LHCN-M2 (cell line): ENCODE results near the gene GOLGA6L7. TPM values are rescaled to one million over a fixed set of nuclear protein-coding genes. Genes with fewer than 3 reads are reported as not detected.
"Not testable (repeated sequence)": the region's sequence is repeated elsewhere in the genome, so short reads cannot be mapped to it uniquely, and the experiment has no call there.

Source experiments
- DNase-seq: peaks from one replicate; pipeline ENCODE4 v3.0.0-alpha.2; 2012; ENCODE audit warnings: low read depth
- total RNA-seq: library from RNA; depleted of rRNA; stranded (reverse); fragments of >200 nt; gene quantifications from 2 replicates; pipeline ENCODE4 v1.2.3, GENCODE V29; 2014

The GOLGA6L7 gene
- total RNA-seq, 1 experiment from 2014 or later = not detected

DNA sequence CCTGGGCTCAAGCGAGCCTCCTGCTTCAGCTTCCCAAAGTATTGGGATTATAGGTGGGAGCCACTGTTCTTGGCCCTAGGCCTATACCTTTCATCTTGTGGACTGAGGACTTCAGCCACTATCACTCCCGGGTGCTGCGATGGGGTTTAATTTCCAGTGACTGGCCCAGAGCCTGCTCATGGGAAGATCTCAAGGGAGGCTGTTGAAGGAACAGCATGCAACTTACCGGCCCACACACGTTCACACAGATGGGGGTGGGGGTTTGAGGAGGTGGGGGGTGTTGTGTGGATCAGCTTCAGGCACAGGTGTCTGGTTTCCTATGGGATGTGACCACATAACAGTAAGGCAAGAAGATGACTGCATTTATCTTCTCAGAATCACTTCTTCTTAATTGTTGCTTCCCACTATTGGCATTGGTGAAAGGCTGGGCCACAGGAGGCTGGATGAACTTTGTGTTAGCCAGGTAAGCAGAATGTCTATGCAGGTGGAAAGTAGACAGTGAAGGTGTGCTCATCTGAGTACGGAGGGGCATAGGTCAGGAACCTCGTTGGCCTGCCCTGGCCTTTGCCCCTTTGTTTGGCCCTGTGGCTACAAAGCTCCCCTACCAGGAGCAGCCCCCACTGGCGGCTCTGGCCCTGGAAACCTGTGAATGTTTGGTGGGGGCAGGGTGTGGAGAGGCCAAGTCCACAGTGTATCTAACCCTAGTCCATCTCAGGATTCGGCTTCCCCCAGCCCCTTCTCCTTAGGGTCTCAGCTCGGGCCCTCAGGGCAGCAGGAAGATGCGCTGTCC, 35.9 kb upstream of the GOLGA6L7 start:
- DNase-seq = no peak

DNA sequence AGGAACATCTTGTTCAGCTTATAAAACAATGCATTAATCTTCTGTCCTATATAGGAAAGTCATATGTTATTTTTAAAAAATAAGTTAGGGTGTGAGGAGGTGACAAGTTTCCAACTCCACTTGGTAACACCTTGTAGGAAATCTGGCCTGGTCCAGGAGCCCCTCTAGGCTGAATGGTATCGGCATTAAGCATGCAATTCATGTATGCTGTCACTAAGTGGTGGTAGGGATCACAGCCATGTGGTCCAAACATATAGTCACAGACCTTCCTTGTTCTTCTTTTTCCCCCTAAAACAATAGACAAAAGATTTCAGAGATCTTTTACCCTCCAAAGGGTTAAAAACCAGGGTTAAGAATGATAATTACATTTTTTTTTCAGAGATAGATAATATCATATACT, 33.2 kb upstream of the GOLGA6L7 start:
- DNase-seq = no peak

DNA sequence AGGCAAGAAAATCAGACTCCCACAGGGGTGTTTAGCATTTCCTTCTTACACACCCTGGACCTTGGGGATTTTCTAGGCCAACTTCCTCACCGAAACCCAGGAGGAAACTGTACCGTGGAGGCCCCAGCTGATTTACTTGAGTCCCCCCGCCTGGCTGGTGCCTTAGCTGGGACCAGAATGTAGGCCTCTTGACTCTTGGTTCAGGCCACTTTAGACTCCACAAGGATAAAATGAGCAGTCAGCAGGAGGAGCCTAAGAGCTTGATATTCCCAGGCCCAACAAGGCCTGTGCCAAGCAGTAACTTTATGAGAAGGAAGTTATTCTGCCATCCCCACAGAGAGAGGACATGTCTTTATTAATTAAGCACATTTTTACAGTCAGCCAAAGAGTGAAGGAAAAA, 32.7 kb upstream of the GOLGA6L7 start:
- DNase-seq = no peak

DNA sequence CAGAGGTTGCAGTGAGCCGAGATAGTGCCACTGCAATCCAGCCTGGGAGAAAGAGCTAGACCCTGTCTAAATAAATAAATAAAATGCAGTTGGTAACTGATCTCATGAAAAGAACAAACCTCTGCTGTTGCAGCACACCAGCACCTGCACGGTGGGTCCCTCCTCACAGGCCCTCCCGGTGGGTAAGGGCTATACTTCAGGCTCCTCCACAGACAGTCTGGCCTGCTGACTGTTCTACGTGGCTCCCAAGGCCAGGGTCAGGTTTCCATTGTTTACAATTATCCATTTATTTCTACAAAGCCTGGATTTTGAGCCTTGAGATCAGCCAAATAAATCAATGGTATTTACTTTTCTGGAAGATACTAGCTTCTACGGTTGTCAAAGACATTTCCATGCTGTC, 32.2 kb upstream of the GOLGA6L7 start:
- DNase-seq = no peak

DNA sequence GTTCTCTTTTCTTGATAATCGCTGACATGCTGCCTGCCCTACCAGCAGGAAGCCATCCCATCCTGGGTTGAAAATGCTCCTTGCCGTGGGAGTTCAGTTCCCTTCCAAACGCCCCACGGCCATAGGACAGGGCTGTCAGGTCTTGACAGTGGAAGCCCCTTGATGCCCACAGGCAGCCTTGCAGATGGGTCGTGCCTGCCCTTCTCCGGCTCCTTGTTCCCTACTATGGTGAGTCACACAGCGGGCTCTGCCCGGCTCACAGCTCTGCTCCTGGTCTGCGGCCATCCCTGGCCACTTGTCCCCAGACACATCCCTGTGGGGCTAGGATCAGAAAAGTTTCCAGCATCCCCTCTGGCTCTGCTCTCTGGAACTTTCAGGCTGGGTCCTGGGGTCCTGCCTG, 31.1 kb upstream of the GOLGA6L7 start:
- no peak for DNase-seq

DNA sequence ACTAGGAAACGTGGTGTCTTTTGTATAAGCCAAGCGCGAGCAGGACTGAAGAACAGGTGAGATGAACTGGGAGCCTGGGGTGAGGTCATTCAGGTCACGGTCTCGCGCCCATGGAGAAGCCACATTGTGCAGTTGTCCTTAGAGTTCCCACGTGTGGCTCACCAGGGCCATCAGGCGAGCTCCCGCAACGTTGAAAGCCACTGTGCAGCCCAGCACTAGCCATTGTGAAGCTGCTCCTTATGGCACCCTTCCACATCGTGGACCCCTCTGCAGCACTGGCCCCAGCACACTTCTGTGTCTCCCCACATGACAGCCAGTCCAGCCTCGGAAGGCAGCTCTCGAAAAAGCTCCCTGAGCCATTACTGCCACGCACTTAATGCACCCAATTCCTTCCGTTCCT, 29.8 kb upstream of the GOLGA6L7 start:
- no peak for DNase-seq

DNA sequence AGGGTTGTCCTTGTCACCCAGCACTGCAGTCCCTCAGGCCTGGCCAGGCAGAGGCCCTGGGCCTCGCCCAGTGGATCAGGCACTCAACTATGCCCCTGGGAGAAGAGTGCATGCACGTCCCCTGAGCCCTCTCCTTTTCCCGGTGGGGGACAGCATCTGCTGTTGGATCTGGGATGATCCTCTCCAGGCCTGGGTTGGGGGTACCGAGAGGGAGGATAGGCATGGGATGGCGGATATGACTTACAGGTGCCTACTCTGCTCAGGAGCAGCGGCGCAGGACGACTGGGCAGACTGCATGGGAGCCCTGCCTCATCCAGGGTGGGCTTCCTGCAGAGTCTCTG, 28.4 kb upstream of the GOLGA6L7 start:
- DNase-seq = no peak

DNA sequence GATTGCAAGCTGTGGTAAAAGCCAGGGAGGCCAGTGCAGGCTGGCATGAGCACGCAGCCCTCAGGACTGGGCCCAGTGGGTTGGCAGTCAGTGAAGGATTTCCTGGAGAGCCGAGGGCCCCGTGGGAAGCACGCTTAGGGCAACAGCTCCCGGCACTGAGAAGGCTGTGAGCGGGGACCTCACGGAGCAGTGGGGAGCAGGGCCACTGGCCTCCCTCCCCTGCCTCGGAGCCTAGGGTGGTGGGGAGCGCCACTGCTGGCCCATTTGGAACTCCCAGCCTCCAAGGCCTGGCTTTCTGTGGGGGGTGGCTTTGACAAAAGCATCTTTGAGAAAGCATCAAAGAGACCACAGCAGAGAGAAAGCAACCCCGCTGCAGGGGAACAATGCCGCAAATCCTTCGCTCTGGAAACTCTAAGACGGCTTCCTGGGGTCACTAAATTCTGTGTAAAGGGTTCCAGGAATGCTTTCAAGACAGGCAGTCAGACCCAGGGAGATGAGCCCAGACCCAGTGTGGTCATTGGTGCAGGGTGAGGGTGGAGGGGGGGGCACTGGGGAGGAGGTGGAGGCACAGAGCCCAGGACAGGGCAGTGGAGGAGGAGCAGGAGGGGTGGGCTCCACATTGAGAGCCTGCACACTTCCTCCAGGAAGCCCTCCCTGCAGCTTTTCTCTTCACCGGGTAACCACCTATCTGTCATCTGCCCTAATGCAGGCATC, 27.8 kb upstream of the GOLGA6L7 start:
- DNase-seq = no peak

DNA sequence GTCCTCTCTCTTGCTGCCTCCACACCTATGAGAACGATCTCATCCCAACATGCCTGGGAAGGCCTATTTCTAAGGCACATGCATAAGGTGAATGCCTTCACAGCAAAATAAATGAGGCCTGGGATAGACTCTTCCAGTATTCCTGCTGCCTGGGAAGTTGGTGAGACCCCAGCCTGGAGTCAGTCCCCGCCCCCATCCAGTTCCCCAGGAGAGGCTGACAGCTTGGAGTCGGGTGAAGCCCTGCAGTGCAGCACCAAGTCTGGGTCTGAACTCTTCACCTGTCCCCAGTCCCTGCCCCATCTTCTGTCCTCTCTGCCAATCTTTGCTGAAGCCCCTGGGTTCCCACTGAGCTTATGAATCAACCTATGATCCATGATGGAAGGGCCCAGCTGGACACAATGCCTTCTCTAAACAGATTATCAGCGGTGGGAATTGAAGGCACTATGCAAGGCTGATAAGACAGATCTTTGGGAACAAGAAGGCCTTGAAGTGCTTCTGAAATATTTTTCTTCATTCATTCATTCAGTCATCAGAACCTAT, 27.1 kb upstream of the GOLGA6L7 start:
- no peak for DNase-seq

DNA sequence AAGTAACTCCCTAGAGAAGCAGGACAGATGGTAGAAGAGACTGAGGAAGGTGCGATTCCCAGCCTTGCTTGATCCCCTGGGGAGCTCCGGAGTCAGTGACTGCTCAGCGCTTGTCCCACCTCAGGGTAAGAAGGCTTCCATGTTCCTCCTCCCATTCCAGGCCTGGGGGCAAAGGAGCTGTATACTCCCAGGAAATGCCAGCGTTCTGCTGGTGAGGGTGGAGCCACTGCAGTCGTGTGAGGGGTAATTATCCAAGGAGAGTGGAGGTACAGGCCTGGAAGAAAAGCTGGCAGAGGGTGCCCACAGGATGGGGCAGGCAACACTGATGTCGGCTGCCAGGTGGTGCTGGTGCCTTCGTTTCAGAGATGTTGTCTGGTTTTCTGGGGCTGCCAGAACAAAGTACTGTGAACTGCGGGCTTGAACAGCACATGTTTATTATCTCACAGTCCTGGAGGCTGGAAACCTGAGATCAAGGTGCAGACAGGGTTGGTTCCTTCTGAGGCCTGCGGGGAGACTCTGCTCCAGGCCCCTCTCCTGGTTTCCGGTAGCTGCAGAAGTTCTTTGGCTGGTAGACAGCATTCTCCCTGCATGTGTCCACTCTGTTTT, 25.2 kb upstream of the GOLGA6L7 start:
- DNase-seq = no peak

DNA sequence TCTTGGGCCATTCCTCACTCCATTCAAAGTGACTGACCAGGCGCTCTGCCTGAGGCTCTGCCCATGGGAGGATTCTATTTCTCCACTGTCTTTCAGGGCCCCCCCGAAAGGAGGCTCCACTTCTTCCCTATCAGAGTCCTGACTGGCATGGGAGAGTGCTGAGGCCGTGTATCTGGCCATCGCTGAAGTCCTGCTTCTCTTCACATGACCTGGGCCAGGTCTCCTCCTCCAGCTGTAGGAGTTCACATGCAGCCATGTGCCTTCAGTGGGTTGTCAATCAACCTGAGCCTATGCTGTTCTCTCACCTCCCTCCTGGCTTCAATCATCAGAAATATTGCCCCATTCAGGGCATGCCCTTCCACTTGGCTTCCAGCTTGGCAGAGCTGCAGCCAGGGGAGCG, 24.6 kb upstream of the GOLGA6L7 start:
- DNase-seq = no peak

DNA sequence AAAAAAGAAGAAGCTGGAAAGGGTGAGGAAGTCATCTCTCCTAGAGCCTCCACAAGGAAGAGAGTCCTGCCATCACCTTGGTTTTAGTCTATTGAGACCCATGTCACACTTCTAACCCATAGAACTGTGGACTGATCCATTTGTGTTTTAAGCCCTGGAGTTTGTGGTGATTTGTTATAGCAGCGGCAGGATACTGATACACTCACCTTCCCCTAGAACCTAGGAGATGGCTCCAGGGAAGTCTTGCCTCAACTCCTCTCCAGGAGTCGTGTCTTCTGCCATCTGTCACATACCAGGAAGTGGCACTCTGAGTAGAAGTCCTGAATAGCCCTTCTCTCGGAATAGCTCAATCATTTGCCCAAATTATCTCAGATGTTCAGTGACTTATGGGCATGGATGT, 22.7 kb upstream of the GOLGA6L7 start:
- no peak for DNase-seq

DNA sequence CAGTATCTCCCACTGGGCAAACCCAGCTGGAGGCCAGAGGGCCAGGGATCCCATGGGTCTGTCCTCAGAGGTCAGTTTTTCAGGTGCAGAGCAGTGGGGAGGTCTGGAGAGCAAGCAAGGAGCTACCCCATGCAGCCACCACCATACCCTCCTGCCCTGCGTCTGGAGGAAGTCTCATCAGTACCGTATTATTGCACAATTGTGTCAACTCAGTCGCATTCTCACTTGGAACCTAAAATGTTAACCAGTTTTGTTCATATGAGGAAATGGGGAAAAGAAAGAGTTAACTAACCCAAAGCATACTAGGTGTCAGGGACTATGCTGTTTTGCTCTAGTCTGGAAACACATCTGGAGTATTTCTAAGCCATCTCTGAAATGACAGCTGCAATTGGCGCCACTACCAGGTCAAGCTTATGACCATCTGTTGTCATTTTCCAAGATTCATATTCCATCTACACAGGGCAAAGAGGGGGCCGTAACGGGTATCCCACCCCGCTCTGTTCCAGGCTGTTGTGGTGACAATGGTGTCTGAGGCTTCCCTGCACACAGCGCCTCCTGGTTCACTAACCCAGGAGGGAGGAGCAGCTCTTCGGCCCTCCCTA, 20.4 kb upstream of the GOLGA6L7 start:
- DNase-seq = no peak

DNA sequence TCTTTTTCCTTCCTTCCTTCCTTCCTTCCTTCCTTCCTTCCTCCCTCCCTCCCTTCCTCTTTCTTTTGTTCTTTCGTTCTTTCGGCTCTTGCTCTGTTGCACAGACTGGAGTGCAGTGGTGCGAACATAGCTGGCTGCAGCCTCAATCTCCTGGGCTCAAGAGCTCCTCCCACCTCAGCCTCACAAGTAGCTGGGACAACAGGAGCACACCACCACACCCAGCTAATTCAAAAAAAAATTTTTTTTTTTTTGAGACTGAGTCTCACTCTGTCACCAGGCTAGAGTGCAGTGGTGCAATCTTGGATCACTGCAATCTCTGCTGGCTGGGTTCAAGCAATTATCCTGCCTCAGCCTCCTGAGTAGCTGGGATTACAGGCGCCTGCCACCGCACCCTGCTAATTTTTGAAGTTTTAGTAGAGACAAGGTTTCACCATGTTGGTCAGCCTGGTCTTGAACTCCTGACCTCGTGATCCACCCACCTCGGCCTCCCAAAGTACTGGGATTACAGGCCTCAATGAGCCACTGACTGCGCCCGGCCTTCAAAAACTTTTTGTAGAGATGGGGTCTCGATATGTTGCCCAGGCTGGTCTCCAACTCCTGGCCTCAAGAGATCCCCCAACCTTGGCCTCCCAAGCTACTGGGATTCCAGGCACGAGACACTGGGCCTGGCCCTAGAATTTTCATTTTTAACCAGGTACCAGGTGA, 13.3 kb upstream of the GOLGA6L7 start:
- not testable (repeated sequence) for DNase-seq

DNA sequence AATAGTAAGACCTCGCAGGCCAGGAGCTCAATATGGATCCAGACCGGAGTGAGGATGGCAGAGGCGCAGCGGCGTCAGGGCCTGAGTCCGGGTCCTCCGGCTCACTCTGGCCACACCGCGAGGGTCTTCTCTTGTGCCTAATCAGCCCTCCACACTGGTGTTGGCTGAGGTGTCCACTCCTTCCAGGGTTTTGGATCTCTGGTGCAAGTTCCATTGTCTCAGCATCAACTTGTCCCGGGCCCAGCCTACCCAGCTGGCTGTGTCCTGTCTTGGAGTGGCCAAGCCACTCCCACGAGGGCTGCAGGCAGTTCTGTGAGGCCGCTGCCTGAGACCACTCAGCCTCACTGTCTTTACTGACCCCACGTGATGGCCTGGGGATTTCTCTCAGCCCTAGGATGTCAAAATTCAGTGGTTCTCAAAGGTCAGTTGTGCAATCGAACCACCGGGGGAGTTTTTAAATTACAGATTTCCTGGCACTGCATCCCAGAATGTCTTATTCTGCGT, 12.6 kb upstream of the GOLGA6L7 start:
- DNase-seq = no peak

DNA sequence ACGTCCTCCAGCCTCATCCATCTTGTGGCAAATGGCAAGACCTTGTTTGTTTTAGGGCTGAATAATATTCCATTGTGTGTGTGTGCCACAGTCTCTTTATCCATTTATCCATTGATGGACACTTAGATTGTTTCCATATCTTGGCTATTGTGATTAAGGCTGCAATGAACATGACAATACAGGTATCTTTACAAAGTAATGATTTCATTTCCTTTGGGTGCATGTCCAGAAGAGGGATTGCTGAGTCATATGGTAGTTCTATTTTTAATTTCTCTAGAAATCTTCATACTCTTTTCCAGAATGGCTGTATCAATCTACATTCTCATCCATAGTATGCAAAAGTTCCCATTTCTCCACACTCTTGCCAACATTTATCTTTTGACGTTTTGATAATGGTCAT, 6.1 kb upstream of the GOLGA6L7 start:
- DNase-seq = not testable (repeated sequence)

DNA sequence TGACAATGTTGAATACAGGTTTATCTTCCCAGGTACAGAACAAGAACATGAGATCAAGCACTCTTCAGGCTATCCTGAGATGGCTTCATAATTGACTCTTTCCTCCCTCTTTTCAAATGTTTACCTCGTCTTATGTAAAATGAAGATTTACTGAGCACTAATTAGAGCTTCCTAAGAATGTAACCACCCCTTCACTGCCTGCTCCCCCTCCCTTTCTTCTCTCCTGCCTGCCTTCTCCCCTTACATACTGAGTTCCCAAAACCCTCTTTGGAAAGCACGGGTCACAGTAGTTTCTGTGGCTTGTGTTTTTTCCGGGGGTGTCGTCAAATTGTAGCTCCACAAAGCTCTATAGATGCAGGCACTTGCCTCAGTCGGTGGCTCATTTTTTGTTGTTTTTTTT, 5.2 kb upstream of the GOLGA6L7 start:
- not testable (repeated sequence) for DNase-seq

DNA sequence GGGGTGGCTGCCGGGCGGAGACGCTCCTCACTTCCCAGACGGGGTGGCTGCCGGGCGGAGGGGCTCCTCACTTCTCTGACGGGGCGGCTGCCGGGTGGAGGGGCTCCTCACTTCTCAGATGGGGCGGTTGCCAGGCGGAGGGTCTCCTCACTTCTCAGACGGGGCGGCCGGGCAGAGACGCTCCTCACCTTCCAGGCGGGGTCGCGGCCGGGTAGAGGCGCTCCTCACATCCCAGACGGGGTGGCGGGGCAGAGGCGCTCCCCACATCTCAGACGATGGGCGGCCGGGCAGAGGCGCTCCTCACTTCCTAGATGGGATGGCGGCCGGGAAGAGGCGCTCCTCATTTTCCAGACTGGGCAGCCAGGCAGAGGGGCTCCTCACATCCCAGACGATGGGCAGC, 1.3 kb upstream of the GOLGA6L7 start:
- not testable (repeated sequence) for DNase-seq

DNA sequence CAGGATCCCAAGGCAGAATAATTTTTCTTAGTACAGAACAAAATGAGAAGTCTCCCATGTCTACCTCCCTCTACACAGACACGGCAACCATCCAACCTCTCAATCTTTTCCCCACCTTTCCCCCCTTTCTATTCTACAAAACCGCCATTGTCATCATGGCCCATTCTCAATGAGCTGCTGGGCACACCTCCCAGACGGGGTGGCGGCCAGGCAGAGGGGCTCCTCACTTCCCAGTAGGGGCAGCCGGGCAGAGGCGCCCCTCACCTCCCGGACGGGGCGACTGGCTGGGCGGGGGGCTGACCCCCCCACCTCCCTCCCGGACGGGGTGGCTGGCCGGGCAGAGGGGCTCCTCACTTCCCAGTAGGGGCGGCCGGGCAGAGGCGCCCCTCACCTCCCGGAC, 827 bp upstream of the GOLGA6L7 start:
- not testable (repeated sequence) for DNase-seq

DNA sequence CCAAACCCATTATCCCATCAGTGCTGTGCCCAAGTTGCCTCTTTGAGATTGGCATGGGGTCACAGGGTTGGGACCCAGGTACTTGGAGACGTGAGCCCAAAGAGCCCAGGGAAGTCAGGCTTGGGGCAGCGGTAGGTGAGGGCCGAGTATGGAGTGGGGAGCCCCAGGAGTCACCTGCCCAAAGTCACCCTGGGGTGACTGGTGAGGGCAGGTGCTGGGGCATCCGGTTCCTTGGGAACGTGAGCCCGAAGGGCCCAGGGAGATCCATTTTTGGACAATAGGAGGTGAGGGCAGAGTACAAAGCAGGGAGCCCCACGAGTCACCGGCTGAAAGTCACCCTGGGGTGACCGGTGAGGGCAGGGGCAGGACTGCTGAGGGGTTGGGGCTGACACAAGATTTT, 485 bp downstream of the GOLGA6L7 start:
- DNase-seq = not testable (repeated sequence)

DNA sequence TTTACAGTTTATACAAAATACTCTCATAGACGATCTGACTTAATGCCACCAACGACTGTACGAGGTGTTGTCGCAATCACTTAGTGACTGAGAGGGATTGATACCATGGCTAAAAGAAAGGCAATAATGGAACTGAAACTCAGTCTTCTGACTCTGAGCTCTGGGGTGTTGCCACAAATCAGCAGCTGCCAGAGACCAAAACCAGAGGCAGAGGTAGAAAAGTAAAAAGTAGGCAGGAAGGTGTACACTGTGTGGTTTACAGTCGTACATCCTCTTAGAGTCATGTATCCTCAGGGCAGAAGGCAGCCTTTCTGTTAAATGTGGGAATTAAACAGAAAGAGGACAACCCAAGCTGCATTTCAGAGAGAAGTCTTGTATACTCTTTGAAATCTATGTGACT, 1.2 kb downstream of the GOLGA6L7 start:
- DNase-seq = not testable (repeated sequence)
